Measurements from ENCODE around the gene SEC61A2.

- TF ChIP-seq EGR1 (IDR thresholded peaks at IDR 0.05), result no peak
- TF ChIP-seq EP300 (IDR thresholded peaks at IDR 0.05; ENCODE audit: borderline replicate concordance), result no peak
- TF ChIP-seq, protein P1, sequence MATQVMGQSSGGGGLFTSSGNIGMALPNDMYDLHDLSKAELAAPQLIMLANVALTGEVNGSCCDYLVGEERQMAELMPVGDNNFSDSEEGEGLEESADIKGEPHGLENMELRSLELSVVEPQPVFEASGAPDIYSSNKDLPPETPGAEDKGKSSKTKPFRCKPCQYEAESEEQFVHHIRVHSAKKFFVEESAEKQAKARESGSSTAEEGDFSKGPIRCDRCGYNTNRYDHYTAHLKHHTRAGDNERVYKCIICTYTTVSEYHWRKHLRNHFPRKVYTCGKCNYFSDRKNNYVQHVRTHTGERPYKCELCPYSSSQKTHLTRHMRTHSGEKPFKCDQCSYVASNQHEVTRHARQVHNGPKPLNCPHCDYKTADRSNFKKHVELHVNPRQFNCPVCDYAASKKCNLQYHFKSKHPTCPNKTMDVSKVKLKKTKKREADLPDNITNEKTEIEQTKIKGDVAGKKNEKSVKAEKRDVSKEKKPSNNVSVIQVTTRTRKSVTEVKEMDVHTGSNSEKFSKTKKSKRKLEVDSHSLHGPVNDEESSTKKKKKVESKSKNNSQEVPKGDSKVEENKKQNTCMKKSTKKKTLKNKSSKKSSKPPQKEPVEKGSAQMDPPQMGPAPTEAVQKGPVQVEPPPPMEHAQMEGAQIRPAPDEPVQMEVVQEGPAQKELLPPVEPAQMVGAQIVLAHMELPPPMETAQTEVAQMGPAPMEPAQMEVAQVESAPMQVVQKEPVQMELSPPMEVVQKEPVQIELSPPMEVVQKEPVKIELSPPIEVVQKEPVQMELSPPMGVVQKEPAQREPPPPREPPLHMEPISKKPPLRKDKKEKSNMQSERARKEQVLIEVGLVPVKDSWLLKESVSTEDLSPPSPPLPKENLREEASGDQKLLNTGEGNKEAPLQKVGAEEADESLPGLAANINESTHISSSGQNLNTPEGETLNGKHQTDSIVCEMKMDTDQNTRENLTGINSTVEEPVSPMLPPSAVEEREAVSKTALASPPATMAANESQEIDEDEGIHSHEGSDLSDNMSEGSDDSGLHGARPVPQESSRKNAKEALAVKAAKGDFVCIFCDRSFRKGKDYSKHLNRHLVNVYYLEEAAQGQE (IDR thresholded peaks at IDR 0.05; ENCODE audit: low read depth), result no peak
Observed at GRCh38 chr10:12180221-12180974, 50.9 kb downstream of the SEC61A2 start.

Measured in Ishikawa (cell line).